CD4-positive, alpha-beta T cell (primary cell): ENCODE measurements around the gene COL6A2. TPM values are rescaled to one million over a fixed set of nuclear protein-coding genes. Genes with fewer than 3 reads are reported as not detected.

Experiments
- ATAC-seq: fragments of 200-7000 bp; cut with Tn5 transposase; one replicate; pipeline ENCODE4 v1.10.0; 2022; ENCODE audit warnings: mild to moderate bottlenecking; ENCODE audit not compliant: poor library complexity
- CTCF ChIA-PET: fragments of 350-600 bp; sonication (Branson Sonifier 250); formaldehyde crosslinking; loops from one replicate; lab custom pipeline; 2021; ENCODE audit warnings: antibody characterized with exemption, inconsistent platforms; lab: Charles Lee
- POLR2A ChIA-PET: fragments of 350-600 bp; sonication (Branson Sonifier 250); formaldehyde crosslinking; loops from one replicate; lab custom pipeline; 2021; ENCODE audit warnings: antibody characterized with exemption, inconsistent platforms; lab: Charles Lee
- DNase-seq, 14 experiments: peaks; one replicate each; pipeline ENCODE4 v3.0.0-alpha.2; 2013 to 2020; ENCODE audit warnings: mixed read lengths in 2 of 14
- H3K27ac ChIP-seq, 2 donors: one replicate each; pipeline versions ENCODE4 v1.5.1 to v1.7.0; 2013; ENCODE audit warnings: low read length in 2 of 2, low read depth in 1 of 2, mild to moderate bottlenecking in 1 of 2
- H3K27me3 ChIP-seq, 2 experiments: 1 replicate in 1 of 2; 2 replicates in 1 of 2; pipeline versions ENCODE4 v1.6.1 to v1.7.0; 2013; ENCODE audit warnings: low read length in 2 of 2, control low read depth in 1 of 2, mild to moderate bottlenecking in 1 of 2, moderate library complexity in 1 of 2; ENCODE audit not compliant: insufficient read depth in 2 of 2, control insufficient read depth in 1 of 2
- H3K36me3 ChIP-seq: one replicate; pipeline ENCODE4 v1.6.1; 2013; ENCODE audit warnings: low read length, control low read depth; ENCODE audit not compliant: insufficient read depth
- H3K4me1 ChIP-seq: one replicate; pipeline ENCODE4 v1.6.1; 2013; ENCODE audit warnings: low read length, control low read depth; ENCODE audit not compliant: insufficient read depth
- H3K4me3 ChIP-seq: one replicate; pipeline ENCODE4 v1.5.1; 2013; ENCODE audit warnings: mild to moderate bottlenecking, low read length, moderate library complexity
- H3K9me3 ChIP-seq, 2 experiments: 1 replicate in 1 of 2; 2 replicates in 1 of 2; pipeline versions ENCODE4 v1.6.1 to v1.7.0; 2013; ENCODE audit warnings: low read length in 2 of 2, mild to moderate bottlenecking in 2 of 2, control low read depth in 1 of 2, moderate library complexity in 1 of 2; ENCODE audit not compliant: control insufficient read depth in 1 of 2, insufficient read depth in 1 of 2
- H3K27ac Mint-ChIP-seq: one replicate; pipeline ENCODE4 v1.8.0; 2020; ENCODE audit warnings: mixed read lengths
- H3K27me3 Mint-ChIP-seq: one replicate; pipeline ENCODE4 v1.8.0; 2021; ENCODE audit warnings: mixed read lengths
- H3K36me3 Mint-ChIP-seq: one replicate; pipeline ENCODE4 v1.8.0; 2021; ENCODE audit warnings: low read depth, mixed read lengths
- H3K4me1 Mint-ChIP-seq: one replicate; pipeline ENCODE4 v1.8.0; 2021; ENCODE audit warnings: low read depth, mixed read lengths
- H3K4me3 Mint-ChIP-seq: one replicate; pipeline ENCODE4 v1.8.0; 2020; ENCODE audit warnings: mild to moderate bottlenecking, mixed read lengths
- H3K9me3 Mint-ChIP-seq: one replicate; pipeline ENCODE4 v1.8.0; 2020; ENCODE audit warnings: mixed read lengths
- intact Hi-C, 2 experiments: fragments of 100-400 bp; cut with DNase I in 1 of 2; cut with micrococcal nuclease in 1 of 2; formaldehyde crosslinking; loops; one replicate each; pipeline versions ENCODE4 v1.15.1 to v1.9.0; 2023 to 2025; cut with DNase I, micrococcal nuclease
- total RNA-seq, 174 experiments: library from RNA in 2 of 174; stranded (reverse) in 2 of 174; gene quantifications; one replicate each; pipeline ENCODE4 v1.2.3 and lab custom pipeline; 2021 to 2026
- TF ChIP-seq, protein P1 (sequence below): fragments of 200-600 bp; IDR thresholded peaks from one replicate; pipeline ENCODE4 v1.8.0; 2022; ENCODE audit warnings: antibody characterized with exemption, mild to moderate bottlenecking

COL6A2 gene
- total RNA-seq, 2 experiments from 2014 or later: 24.1 to 26.4 TPM

DNA sequence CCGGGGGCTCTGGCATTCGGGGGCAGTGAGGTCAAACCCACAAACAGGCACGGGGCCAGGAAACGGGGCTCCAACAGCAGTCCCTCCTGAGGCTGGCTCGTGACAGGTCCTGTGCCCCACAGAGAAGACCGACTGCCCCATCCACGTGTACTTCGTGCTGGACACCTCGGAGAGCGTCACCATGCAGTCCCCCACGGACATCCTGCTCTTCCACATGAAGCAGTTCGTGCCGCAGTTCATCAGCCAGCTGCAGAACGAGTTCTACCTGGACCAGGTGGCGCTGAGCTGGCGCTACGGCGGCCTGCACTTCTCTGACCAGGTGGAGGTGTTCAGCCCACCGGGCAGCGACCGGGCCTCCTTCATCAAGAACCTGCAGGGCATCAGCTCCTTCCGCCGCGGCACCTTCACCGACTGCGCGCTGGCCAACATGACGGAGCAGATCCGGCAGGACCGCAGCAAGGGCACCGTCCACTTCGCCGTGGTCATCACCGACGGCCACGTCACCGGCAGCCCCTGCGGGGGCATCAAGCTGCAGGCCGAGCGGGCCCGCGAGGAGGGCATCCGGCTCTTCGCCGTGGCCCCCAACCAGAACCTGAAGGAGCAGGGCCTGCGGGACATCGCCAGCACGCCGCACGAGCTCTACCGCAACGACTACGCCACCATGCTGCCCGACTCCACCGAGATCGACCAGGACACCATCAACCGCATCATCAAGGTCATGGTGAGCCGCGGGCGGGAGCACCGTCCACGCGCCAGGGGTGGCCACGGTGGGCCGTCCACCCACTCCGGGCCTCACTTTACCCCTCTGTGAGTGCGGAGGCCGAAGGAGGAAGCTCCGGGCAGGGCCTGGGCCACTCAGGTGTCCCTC lies 14.2 kb downstream of the COL6A2 start:
- Mint-ChIP-seq H3K27ac (no peak overlapping the region), H3K9me3 (no peaks in the 10 kb centered on the region), H3K4me3 (no peak overlapping the region), H3K4me1 (no peaks in the 10 kb centered on the region), H3K27me3 (no peaks in the 10 kb centered on the region), H3K36me3 (peaks cover 5% of the 10 kb centered on the region)
- TF ChIP-seq, protein P1, sequence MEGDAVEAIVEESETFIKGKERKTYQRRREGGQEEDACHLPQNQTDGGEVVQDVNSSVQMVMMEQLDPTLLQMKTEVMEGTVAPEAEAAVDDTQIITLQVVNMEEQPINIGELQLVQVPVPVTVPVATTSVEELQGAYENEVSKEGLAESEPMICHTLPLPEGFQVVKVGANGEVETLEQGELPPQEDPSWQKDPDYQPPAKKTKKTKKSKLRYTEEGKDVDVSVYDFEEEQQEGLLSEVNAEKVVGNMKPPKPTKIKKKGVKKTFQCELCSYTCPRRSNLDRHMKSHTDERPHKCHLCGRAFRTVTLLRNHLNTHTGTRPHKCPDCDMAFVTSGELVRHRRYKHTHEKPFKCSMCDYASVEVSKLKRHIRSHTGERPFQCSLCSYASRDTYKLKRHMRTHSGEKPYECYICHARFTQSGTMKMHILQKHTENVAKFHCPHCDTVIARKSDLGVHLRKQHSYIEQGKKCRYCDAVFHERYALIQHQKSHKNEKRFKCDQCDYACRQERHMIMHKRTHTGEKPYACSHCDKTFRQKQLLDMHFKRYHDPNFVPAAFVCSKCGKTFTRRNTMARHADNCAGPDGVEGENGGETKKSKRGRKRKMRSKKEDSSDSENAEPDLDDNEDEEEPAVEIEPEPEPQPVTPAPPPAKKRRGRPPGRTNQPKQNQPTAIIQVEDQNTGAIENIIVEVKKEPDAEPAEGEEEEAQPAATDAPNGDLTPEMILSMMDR: no peak
- ATAC-seq (no peak), DNase-seq (peak in 3 of 14 experiments; percentile 2 to 27 (median 19))
- Histone ChIP-seq H3K9me3 (peaks cover 0 to 30% of the 10 kb centered on the region in 2 experiments), H3K27me3 (no peaks in the 10 kb centered on the region), H3K4me3 (no peak overlapping the region), H3K4me1 (no peaks in the 10 kb centered on the region), H3K27ac (no peak overlapping the region), H3K36me3 (peaks cover 2% of the 10 kb centered on the region)
- CTCF ChIA-PET: no interaction called here
- intact Hi-C loops: no loop called here
- POLR2A ChIA-PET: no interaction called here

DNA sequence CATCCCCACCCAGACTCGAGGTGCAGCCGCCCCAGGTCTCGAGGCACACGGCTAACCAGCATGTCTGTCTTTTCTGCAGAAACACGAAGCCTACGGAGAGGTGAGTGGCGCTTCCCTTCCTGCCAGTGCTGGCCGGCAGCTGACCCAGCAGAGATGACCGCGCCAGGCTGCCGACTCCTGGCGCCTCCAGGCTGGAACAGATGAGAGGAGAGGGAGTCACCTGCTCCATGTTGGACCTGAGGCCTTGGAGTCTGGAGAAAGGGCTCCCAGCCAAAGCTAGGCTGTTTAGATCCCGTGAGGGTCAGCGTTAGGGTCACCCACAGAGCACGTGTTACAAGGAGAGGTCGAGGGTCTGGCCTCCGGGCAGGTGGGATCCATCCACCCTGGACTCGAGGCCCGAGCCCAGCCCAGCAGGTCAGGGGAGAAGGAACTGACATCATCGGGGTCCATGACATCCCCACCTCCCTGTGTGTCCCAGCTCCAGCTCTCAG lies 14.9 kb downstream of the COL6A2 start:
- POLR2A ChIA-PET: no interaction called here

DNA sequence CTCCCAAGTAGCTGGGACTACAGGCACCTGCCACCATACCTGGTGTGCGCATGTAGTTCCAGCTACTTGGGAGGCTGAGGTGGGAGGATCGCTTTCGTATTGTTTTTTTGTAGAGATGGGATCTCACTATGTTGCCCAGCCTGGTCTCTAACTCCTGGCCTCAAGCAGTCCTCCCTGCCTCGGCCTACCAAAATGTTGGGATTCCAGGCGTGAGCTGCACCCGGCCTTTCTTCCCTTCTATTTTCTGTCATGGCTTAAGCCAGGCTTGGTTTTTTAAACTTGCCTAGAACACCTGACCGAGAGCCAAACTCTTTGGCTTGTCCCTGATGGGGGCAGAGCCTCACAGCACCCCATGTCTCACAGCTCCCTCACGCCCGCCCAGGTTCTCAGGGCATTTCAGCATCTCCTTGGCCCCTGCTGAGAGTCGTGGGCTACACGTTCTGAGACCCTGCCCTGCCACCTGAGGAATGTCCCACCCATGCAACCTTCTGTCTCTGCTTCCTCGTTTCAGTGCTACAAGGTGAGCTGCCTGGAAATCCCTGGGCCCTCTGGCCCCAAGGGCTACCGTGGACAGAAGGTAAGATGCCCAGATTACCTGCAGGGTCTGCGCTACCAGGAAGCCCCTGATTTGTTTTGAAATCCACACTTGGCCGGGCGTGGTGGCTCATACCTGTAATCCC lies 15.7 kb downstream of the COL6A2 start:
- Mint-ChIP-seq H3K4me3 (no peak overlapping the region), H3K27me3 (no peaks in the 10 kb centered on the region), H3K36me3 (peaks cover 5% of the 10 kb centered on the region), H3K9me3 (no peaks in the 10 kb centered on the region), H3K27ac (no peak overlapping the region), H3K4me1 (no peaks in the 10 kb centered on the region)
- ATAC-seq: no peak
- H3K27ac ChIP-seq: no peak overlapping the region
- H3K27me3 ChIP-seq: no peaks in the 10 kb centered on the region
- no peak overlapping the region for H3K4me3 ChIP-seq
- TF ChIP-seq, protein P1: no peak
- H3K9me3 ChIP-seq: peaks cover 0 to 31% of the 10 kb centered on the region in 2 experiments
- CTCF ChIA-PET: no interaction called here
- DNase-seq: no peak
- POLR2A ChIA-PET: no interaction called here
- intact Hi-C loops: no loop called here
- peaks cover 2% of the 10 kb centered on the region for H3K36me3 ChIP-seq
- no peaks in the 10 kb centered on the region for H3K4me1 ChIP-seq

More for the DNA sequence above, 14.9 kb downstream of the COL6A2 start:
- no peak overlapping the region for H3K4me3 ChIP-seq
- no peaks in the 10 kb centered on the region for H3K4me1 Mint-ChIP-seq
- peaks cover 5% of the 10 kb centered on the region for H3K36me3 Mint-ChIP-seq
- peaks cover 2% of the 10 kb centered on the region for H3K36me3 ChIP-seq
- H3K27me3 Mint-ChIP-seq: no peaks in the 10 kb centered on the region
- no peaks in the 10 kb centered on the region for H3K27me3 ChIP-seq
- H3K4me3 Mint-ChIP-seq: no peak overlapping the region
- H3K9me3 ChIP-seq: peaks cover 0 to 30% of the 10 kb centered on the region in 2 experiments
- CTCF ChIA-PET: no interaction called here
- no peaks in the 10 kb centered on the region for H3K9me3 Mint-ChIP-seq
- ATAC-seq (no peak), DNase-seq (peak in 2 of 14 experiments; percentile 4 to 20)
- no peaks in the 10 kb centered on the region for H3K4me1 ChIP-seq
- H3K27ac Mint-ChIP-seq: no peak overlapping the region
- H3K27ac ChIP-seq: no peak overlapping the region
- intact Hi-C loops: no loop called here
- TF ChIP-seq, protein P1: no peak
